GM12865 (cell line): ENCODE data around the gene CARD11.

Experiments
- DNase-seq: peaks from one replicate; pipeline ENCODE4 v3.0.0; 2010; ENCODE audit warnings: low read depth
- H3K4me3 ChIP-seq: 2 replicates; pipeline ENCODE4 v1.5.1; 2011; ENCODE audit warnings: mild to moderate bottlenecking, low read depth, low read length, control low read depth
- CTCF ChIP-seq: IDR thresholded peaks from 2 replicates; pipeline ENCODE4 v1.5.1; 2011; ENCODE audit warnings: low read length, control low read depth, low read depth, inconsistent platforms; ENCODE audit not compliant: insufficient read depth; ENCODE audit errors: missing control alignments

The CARD11 gene

DNA sequence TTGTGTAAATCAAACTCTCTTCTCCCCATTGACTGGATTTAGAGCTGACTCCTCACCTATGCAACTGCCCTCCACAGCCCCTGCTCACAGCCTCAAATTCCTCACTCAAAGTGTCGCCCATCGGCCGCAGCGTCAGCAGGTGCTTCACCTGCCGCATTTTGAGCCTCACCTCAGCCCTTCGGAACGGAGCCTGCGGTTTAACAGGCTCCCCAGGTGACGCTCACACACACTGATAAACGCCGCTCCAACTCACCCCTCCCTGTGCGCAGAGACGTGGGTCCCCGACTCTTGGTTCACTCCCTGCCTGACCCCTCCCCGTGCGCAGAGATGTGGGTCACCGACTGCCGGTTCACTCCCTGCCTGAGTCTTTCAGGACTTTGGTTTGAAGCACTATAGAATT is 57.1 kb downstream of the CARD11 start:
- DNase-seq = no peak
- TF ChIP-seq CTCF = no peak
- H3K4me3 ChIP-seq = no peak overlapping the region

DNA sequence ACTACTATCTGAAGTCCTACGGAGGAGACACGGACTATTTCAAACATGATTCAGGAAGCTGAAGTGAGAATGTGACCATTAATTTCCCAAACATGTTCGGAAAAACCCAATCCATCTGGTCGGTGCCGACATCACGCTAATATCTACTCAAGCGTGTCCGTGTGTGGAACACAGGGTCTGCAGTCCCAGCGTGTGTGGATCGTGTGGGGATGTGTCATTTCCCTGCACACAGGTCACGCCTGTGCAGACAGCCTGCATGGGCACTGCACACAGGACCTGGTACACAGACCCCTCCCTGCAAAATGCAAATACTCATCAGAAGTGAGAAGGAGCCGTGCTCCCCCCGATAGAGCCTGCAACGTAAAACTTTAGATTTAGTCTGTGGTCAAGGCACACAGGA is 57.8 kb downstream of the CARD11 start:
- no peak overlapping the region for H3K4me3 ChIP-seq
- no peak for DNase-seq
- TF ChIP-seq CTCF = no peak

GRCh38 chr7:2984091-2984490 is 59.6 kb downstream of the CARD11 start:
- DNase-seq = no peak
- H3K4me3 ChIP-seq = no peak overlapping the region
- TF ChIP-seq CTCF = no peak

DNA sequence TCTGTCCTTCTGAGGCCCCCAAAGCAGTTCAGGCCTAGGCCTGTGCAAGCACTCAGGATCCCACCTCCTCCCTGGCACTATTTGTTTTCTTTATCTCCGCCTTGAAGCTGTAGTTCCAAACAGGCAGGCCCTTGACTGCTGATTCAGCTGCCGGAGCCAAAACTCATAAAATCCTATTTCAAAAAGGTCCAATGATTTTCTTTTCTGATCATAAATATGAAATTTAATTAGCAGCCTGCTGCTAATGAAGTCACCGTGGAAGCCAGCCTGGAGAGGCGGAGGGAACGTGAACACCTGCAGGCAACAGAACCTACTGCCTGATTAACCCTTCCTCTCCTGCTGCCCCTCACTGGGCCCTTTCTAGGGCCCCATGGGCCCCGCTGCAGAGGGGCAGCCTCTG is 60.1 kb downstream of the CARD11 start:
- H3K4me3 ChIP-seq = no peak overlapping the region
- no peak for TF ChIP-seq CTCF
- DNase-seq = no peak

DNA sequence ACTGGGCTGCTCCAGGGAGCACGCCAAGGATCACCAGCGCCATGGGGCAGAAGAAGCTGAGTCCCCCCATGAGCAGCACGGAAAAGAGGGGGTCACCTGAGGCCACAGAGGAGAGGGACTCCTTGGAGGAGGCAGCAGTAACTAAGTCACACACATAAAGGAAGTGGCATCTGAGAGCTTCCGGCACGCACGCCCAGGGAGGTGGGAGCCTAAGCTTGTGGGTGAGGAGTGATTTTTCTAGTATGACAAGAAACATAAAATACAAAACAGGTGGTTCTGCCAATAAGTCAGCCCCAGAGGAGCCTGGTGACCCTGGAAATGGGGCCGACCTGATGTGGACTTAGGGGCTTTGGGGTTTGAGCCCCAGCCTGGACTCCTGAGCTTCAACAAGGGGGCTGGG is 60.8 kb downstream of the CARD11 start:
- no peak overlapping the region for H3K4me3 ChIP-seq
- TF ChIP-seq CTCF = no peak
- peak; percentile 28 for DNase-seq

DNA sequence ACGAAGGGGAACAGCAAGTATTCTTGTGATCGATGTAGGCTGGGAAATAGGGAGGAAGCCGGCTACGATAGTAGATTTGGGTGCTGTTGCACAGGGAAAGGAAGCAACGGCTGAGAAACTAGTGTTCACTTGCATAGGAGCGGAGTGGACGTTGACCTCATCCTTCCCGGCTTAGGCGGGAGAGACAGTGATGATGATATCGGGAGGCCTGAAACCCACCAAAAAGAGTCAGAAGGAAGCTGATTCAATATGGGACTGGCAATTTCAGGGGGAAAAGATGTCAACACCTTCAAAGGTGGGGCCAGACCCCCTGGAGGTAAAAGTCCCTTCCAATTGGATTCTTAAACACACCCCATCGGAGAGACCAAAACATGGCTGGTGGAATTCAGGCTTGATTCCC is 61.3 kb downstream of the CARD11 start:
- H3K4me3 ChIP-seq = no peak overlapping the region
- DNase-seq = no peak
- TF ChIP-seq CTCF = no peak

DNA sequence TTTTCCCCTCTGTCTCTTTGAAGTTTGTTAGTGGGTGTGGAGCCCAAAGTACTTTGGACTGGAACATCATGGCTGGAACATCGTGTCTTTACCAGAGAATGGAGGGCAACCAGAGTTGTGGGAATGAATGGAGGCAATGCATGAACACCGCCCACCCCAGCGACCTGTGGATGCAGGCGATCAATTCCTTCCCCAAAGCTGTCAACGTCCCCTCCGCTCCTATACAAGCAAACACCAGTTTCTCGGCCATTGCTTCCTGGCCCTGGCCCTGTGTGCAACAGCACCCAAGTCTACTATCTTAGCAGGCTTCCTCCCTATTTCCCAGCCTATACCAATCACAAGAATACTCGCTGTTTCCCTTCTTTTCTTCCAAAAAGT is 62.6 kb downstream of the CARD11 start:
- TF ChIP-seq CTCF = no peak
- H3K4me3 ChIP-seq = no peak overlapping the region
- DNase-seq = no peak
